Ureter (tissue), 1 donor: Measurements from ENCODE around the gene FBXO34. TPM values are rescaled to one million over a fixed set of nuclear protein-coding genes. Genes with fewer than 3 reads are reported as not detected.
"Not testable (repeated sequence)": the region's sequence is repeated elsewhere in the genome, so short reads cannot be mapped to it uniquely, and the experiment has no call there.

Source experiments
- DNase-seq: peaks from one replicate; pipeline ENCODE4 v3.0.0-alpha.2; 2020; ENCODE audit warnings: low spot score
- total RNA-seq: library from RNA; stranded (reverse); gene quantifications from one replicate; pipeline ENCODE4 v1.2.4, GENCODE V29; 2023
- donor health status: DM: yes; HTN: yes; CAD: no.

Gene FBXO34
- total RNA-seq, 1 donor from 2014 or later = 52.0 TPM

DNA sequence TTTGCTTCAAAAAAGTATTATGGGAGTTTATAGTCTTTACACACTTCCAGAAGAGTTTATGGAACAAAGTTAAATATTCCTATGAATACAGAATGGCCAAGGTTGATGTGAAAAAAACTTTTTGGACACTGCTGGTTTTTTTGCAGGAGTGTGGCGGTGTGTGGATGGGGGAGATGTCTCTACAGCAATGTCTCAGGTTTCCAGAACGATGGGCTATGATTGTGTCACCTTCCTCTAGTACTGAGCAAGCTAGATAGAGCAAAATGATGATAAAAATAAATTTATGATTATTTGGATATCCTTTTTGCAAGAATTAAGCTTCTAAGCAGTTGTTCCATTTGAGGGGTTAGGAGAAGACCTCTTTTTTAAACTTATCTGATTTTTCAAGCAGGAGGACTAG, 37.9 kb downstream of the FBXO34 start:
- no peak for DNase-seq

DNA sequence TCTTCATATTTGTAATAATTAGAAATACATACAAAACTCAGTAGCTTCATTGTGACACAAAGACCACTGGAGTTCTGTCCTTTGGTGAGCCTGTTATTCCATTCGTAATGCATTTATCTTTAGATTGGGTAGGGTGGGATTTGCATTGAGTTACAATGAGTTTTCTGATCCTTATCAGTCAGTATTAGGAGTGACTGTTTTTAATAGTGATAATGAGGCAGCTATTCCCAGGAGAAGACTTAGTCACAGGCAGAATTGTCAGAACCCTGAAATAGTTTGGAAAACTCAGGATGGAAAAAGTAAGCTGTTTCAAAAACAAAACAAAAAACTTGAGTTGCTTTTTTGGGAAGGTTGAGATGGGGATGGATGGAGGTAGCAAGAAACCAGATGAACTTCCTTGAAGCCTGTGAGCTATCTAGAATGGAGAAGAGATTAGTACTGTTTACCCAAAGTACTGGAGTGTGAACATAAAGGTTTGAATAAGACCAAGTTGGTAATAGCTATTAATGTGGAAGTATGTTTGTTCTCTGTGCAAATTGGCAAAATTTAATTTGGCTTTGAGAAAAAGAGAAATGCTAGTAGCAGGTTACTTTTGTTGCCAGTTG, 38.6 kb downstream of the FBXO34 start:
- DNase-seq = no peak

DNA sequence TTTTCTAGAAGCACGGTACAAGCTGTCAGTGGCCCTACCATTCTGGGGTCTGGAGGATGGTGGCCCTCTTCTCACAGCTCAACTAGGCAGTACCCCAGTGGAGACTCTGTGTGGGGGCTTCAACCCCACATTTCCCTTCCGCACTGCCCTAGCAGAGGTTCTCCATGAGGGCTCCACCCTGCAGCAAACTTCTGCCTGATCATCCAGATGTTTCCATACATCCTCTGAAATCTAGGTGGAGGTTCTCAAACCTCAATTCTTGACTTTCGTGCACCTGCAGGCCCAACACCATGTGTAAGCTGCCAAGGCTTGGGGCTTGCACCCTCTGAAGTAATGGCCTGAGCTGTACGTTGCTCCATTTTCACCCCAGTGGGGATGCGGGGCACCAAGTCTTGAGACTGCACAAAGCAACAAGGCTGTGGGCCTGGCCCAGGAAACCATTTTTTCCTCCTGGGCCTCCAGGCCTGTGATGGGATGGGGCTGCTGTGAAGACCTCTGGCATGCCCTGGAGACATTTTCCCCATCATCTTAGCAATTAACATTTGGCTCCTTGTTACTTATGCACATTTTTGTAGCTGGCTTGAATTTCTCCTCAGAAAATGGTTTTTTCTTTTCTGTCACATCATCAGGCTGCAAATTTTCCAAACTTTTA, 41.3 kb downstream of the FBXO34 start:
- DNase-seq = not testable (repeated sequence)

DNA sequence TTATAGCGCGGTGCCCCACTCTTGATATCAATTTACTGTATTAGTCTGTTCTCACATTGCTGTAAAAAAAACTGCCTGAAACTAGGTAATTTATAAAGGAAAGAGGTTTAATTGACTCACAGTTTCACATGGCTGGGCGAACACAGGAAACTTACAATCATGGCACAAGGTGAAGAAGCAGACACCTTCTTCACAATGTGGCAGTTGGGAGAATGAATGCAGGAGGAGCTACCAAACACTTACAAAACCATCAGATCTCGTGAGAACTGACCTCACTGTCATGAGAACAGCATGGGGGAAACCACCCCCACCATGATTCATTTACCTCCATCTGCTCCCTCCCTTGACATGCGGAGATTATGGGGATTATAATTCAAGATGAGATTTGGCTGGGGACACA, 42.3 kb downstream of the FBXO34 start:
- no peak for DNase-seq

DNA sequence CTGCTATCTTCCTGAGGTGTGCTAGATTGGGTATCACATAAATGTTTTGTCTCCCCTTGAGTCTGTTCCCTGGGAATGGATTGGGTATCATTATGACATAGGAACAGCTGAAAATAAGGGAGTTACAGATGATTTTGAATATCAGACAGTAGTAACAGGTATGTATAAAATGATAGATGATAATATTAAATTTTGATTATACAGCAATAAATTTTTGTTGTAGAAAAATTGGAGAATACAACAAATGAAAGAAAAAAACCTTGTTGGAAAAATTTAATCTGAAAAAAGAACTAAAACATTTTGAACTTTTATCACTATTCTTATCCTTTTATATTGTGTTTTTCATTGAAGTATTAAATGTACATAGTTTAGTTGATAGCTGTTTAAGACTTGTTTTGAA, 43.2 kb downstream of the FBXO34 start:
- DNase-seq = no peak

DNA sequence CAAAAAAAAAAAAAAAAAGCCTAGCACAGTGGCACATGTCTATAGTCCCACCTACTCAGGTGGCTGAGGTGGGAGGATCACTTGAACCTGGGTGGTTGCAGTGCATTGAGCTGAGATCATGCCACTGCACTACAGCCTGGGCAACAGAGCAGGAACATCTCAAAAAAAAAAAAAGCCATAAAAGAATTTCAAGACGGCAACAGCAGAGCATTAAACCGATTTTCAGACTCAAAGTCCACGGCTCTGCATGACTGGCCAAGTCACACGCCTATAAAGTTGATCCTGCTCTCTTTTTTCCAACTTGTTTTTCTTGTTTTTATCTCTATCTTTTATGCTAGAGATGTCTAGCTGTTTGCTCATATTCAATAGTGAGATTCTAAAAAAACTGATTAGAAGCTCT, 45.3 kb downstream of the FBXO34 start:
- no peak for DNase-seq

DNA sequence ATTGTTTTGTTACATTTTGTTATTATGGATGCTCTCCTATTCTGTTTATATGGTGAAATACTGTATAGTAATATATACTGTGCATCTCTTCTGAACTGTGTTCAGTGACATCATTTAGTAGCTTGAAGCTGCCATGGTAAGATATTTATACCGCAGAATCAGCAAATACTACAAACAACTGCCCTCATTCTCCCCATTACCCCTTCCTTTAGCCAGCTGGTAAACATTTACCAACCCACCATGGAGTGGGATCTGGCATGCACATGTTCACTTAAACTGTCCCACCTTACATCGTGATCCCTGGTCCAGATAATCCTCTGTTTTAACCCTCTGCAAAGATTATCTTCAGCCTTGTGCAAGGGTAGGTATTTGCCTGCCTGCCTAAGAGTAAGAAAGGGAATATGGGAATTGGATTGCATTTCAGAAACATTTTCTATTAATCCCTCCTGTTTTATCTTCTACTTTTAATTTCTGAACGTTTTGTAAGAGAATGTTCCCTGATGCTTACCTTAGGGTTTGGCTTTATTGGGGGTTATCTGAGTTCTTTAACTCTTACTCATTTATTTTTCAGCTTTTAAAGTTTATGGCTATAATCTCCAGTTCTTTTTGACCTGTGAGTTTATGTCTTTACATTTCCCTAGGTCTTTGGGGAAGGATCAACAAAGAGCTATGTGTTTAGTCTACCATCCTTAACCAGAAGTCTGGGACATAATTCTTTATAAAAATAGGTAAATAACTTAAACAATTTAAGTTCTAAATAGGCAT, 46.5 kb downstream of the FBXO34 start:
- DNase-seq = no peak

DNA sequence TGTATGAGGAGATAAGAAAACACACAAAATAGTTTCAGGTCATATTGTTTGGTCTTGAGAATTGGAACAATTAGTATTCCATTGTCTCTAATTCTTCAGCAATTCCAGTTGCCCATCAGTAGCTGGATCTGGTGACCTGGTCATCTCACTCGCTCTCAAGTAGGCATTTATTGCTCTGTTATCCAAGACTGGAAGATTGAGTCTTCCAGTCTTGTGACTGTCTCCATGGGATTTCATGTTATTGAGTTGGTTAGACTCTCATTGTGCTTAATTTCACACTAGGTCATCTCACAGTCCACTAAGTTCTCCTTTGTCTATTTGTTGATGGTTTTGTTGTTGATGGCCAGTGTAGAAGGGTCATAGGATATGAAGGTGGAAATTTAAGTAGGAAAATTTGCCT, 47.5 kb downstream of the FBXO34 start:
- DNase-seq = no peak

DNA sequence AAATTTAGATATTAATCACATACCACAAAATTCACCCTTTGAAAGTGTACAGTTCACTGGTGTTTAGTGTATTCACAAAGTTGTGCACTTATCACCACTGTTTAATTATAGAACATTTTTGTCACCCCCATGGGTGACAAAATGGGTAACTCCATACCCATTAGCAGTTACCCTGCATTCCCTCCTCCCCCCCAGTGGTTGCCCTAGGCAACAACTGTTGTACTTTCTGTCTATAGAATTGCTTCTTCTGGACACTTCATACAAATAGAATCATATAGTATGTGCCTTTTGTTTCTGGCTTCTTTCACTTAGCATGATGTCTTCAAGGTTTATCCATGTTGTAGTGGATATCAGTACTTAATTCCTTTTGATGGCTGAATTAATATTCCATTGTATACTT, 52.7 kb downstream of the FBXO34 start:
- no peak for DNase-seq

DNA sequence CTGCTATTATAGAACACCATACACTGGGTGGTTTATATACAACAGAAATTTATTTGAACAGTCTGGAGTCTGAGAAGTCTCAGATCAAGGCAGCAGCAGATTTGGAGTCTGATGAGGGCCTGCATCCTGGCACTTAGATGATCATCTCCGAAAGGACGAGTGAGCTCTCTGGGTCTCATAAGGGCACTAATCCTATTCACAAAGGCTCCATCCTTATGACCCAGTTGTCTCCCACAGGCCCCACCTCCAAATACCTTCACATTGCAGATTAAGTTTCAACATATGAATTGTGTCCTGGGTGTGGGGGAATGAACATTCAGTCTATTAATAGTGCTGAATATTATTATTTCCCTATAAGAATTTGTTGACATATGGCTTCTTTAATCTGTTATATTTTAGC, 53.6 kb downstream of the FBXO34 start:
- no peak for DNase-seq

DNA sequence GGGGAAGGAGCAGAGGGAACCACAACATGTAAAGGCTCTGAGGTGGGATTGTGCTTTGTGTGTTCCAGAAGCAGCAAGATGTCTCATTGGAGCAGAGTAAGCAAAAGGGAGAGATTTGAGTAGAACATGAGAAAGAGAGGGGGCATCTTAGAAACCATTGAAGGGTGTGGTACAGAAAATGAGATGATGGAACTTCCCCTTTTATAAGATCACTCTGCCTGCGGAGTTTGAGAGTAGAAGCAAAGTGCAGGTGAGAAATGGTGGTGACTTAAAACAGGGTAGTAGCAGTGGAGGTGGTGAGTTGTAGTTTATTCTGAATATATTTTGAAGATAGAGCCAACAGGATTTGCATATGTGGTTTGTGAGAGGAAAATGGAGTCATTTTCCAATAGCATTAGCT, 56.0 kb downstream of the FBXO34 start:
- DNase-seq = no peak

DNA sequence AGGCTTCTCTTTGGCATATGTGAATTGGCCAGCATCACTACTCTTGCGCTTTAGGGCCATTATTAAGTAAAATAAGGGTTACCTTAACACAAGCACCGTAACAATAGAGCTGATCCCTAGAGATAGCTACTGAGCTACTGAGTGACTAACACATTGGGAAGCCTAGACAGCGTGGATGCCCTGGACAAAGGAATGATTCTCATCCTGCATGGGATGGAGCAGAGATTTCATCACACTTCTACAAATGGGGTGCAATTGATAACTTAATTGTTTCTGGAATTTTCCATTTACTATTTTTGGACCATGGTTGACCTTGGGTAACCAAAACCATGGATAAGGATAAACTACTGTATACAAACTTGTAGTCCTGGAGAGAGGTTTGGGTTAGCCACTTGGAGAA, 57.1 kb downstream of the FBXO34 start:
- DNase-seq = no peak

DNA sequence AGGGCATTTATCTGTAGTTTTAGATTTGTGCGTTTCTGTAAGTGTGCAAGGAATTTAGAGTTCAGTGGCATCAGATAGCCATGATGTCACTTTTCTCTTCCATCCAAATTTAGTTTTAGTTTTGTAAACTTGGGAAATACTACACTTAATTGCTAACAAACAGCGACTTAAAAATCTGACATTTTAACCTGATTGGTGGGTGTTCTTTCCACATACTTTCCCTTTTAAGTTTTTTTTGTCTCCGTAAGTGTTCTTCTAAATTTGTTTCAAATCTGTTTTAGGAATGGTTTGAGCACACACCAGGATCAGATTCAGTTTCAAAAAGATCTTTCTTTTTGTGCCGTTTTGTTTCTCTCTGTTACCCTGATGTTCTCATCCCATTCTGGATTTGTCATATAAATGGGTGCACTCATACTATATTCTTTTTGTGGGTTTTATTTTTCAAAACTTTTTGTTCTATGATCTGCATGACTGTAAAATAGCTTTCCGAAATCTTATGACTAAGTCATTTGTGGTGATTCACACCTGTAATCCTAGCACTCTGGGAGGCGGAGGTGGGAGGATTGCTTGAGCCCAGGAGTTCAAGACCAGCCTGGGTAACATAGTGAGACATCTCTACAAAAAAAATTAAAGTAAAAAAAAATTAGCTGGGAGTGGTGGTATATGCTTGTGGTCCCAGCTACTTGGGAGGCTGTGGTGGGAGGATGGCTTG, 58.9 kb downstream of the FBXO34 start:
- no peak for DNase-seq

DNA sequence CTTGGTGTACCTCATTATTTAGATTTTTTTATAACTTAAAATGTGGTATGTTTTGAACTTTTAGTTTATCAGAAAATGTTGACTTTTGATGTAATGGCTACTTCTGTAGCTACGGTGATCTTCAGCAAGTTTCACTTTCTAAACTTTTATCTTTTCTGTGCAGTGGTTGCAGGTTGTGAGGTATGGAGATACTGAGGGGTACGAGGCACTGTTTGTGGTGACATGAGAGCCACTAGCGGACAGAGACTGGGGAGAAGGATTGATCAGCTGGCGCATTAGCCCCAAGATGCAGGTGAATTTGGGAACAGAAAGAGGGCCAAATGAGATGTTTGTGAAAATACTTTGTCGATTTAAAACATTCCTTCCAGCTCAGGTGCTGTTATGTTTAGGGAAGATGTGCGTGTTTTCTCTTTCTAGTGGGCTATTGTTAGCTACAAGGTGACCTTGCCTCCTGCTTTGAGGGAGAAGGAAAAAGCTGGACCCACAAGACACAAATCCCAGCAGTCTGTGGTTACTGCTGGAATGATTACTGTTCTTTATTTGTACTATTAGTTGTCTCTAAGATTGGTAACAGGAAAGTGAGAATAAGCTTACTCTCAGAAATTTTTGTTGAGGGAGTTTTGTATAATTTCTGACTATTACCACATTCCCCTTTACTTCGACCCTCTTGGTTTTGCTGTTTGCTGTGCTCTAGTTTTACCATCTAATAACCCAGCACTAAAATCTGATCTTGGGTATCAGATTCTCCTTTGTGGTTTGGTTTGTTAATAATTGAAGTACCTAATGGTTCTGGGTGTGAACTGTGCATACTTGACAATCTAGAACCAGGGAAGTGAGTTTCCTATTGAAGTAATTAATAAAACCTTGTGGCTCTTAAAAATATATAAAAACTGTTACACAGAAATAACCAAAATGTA, 61.7 kb downstream of the FBXO34 start:
- DNase-seq = no peak

DNA sequence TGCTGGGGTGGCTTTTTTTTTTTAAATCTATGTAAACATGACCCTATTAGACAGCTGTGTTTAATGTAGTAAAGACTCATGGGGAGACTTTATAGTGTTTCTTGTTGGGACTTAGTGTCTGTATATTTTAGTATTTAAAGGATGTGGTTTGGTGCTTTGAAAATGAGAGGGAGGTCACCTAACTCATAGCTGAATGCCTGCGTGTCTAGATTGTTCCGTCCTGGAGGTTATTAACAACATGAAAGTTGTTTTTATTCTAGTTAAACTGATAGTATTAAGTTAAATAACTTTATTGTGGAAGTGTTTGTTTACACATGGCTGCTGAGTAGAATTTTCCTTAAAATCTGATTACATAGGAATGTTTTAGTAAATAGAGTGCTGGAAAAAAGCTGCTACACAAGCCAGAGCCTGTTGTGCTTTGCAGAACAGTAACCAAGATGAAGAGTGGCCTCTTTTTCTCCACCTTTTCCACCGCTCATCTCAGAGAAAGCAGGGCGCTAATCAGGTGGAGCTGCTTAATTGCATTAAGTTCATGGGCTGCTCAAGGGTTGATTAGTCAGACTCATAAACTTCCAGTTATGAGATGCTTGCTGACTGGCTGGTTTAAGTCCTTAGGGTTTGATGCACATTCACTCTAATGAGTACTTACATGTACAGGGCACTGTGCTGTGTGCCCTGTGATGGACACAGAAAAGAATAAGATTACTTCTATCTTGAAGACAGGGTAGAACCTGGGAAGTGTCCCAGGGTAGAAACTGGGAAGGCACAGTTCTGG, 62.7 kb downstream of the FBXO34 start:
- no peak for DNase-seq

DNA sequence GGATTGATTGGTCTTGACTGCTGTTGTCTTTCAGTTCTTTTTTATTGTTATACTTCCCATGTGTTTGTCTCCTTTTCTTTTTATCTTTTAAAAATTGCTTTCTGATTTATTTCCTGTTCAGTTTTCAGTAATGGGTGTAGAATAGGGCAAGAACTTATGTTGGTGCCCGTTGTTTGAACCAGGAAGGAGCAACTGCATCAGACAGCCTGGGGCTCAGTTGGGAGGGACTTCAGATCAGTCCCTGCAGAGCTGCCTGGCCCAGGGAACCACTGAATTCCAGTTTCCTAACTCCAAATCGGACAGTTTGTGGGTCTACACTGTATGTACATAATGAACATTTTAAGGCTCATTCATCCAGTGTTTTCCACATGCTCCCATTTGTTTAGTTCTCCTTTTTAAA, 64.9 kb downstream of the FBXO34 start:
- peak; percentile 65 for DNase-seq

DNA sequence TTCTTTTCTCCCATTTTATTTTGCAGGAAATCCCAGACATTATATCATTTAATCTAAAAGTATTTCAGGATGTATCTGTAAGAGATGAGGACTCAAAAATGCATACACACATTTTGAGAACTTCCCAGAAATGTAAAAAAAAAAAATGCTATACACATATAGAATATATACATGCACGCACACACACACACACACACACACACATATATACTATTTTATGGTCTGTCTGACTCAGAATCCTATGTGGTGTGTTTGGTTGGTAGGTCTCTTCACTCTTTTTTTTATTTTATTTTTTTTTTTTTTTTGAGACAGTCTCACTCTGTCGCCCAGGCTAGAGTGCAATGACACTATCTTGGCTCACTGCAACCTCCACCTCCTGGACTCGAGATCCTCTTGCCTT, 65.5 kb downstream of the FBXO34 start:
- DNase-seq = no peak

DNA sequence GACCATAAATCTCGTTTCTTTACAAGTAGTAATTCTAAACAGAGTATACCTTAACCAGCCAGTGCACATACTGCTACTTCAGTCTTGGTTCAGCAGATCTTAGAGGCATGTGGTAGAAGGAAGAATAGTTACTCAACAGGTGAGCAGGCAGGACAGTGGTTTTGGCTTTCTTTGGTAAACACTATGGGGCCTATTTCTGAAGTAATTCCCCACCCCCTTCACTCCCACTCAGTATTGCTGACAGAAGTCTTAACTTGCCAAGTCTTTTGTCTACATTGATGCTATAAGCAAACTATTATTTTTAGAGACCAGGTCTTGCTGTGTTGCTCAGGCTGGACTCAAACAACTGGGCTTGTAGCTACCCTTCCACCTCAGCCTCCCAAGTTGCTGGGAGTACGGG, 68.5 kb downstream of the FBXO34 start:
- no peak for DNase-seq

DNA sequence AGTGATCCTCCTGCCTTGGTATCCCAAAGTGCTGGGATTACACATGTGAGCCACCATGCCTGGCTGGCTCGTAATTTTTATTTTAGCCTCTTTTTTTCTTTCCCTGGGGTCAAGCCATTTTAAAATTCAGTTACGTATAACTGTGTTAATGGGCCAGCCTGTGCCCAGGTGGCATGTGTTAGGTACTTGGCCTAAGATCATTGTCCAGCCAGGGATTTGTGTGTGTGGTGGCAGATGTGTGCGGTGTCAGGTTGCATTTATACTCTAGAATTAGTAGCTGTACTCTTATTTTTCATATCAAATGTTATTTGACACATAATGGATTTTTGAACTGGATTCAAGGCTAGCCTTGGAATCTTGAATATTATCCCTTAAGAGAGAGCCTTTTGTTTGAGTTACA, 69.3 kb downstream of the FBXO34 start:
- no peak for DNase-seq

DNA sequence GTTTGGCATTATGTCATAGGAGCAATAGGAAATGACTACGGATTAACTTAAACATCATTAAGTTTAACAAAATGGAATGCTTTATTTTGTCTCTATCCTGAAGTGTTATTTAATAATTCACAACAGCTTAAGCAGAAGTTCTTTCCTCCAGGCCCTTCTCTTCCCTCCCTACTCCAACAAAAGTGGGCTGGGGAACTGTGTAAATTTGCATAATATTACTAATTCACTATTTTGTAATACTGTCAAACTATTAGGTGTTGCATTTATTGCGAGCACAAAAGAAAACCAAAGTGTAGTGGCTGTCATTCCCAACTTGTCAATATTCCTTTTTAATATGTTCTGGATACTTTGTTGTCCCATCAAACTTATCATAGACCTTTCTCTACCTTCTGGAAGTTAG, 70.6 kb downstream of the FBXO34 start:
- DNase-seq = no peak
